CD14-positive monocyte (primary cell): ENCODE data around the gene TBCCD1. TPM values are rescaled to one million over a fixed set of nuclear protein-coding genes. Genes with fewer than 3 reads are reported as not detected.

Experiments
- DNase-seq, 3 donors: peaks; one replicate each; pipeline ENCODE4 v3.0.0-alpha.2; 2011 to 2022
- H2AFZ ChIP-seq: 2 replicates; pipeline ENCODE4 v1.6.0; 2012; ENCODE audit warnings: mild to moderate bottlenecking, low read depth, low read length, inconsistent platforms; ENCODE audit not compliant: insufficient read depth, poor library complexity, severe bottlenecking
- H3K27ac ChIP-seq, 2 donors: 1 replicate in 1 of 2; 2 replicates in 1 of 2; pipeline ENCODE4 v1.5.1; 2012 to 2013; ENCODE audit warnings: low read length in 2 of 2, control low read depth in 1 of 2, inconsistent platforms in 1 of 2, low read depth in 1 of 2, mild to moderate bottlenecking in 1 of 2
- H3K27me3 ChIP-seq, 2 donors: one replicate each; pipeline versions ENCODE4 v1.6.0 to v1.6.1; 2011 to 2013; ENCODE audit warnings: low read length in 2 of 2; ENCODE audit not compliant: control insufficient read depth in 2 of 2, insufficient read depth in 2 of 2
- H3K36me3 ChIP-seq, 2 donors: replicated peaks in 1 of 2; 1 replicate in 1 of 2; 2 replicates in 1 of 2; pipeline versions ENCODE4 v1.5.1 to v1.6.1; 2012 to 2013; ENCODE audit warnings: low read length in 2 of 2, control low read depth in 1 of 2, inconsistent platforms in 1 of 2, mild to moderate bottlenecking in 1 of 2; ENCODE audit not compliant: insufficient read depth in 2 of 2, control insufficient read depth in 1 of 2
- H3K4me1 ChIP-seq, 2 donors: 1 replicate in 1 of 2; 2 replicates in 1 of 2; pipeline versions ENCODE4 v1.5.1 to v1.6.1; 2012 to 2013; ENCODE audit warnings: low read length in 2 of 2, control low read depth in 1 of 2, inconsistent platforms in 1 of 2, mild to moderate bottlenecking in 1 of 2, moderate library complexity in 1 of 2; ENCODE audit not compliant: insufficient read depth in 2 of 2, control insufficient read depth in 1 of 2
- H3K4me2 ChIP-seq: replicated peaks from 2 replicates; pipeline ENCODE3; 2012; ENCODE audit warnings: low read length, moderate library complexity, mild to moderate bottlenecking; ENCODE audit not compliant: poor library complexity, severe bottlenecking; ENCODE audit errors: extremely low read depth
- H3K4me3 ChIP-seq, 3 experiments: fragments of 200-600 bp in 1 of 3; sonication (generic) in 1 of 3; replicated peaks in 1 of 3; 1 replicate in 2 of 3; 2 replicates in 1 of 3; pipeline ENCODE4 v1.5.1; 2011 to 2013; ENCODE audit warnings: low read length in 3 of 3, mild to moderate bottlenecking in 3 of 3, control low read depth in 2 of 3, low read depth in 2 of 3, inconsistent platforms in 1 of 3, moderate library complexity in 1 of 3
- H3K79me2 ChIP-seq: 2 replicates; pipeline ENCODE4 v1.6.0; 2012; ENCODE audit warnings: mild to moderate bottlenecking, control low read depth, inconsistent platforms, low read length, moderate library complexity; ENCODE audit not compliant: insufficient read depth
- H3K9ac ChIP-seq: 2 replicates; pipeline ENCODE4 v1.6.0; 2017; ENCODE audit warnings: low read length, mild to moderate bottlenecking; ENCODE audit not compliant: insufficient read depth, poor library complexity, severe bottlenecking
- H3K9me3 ChIP-seq, 2 donors: replicated peaks in 1 of 2; 1 replicate in 1 of 2; 2 replicates in 1 of 2; pipeline versions ENCODE4 v1.5.1 to v1.6.1; 2012 to 2013; ENCODE audit warnings: low read length in 2 of 2, control low read depth in 1 of 2; ENCODE audit not compliant: control insufficient read depth in 1 of 2, insufficient read depth in 1 of 2
- H4K20me1 ChIP-seq: 2 replicates; pipeline ENCODE4 v1.6.0; 2012; ENCODE audit warnings: mild to moderate bottlenecking, low read length, control low read depth, moderate library complexity; ENCODE audit not compliant: insufficient read depth
- H3K27ac Mint-ChIP-seq, 7 donors: one replicate each; pipeline ENCODE4 v1.8.0; 2020; ENCODE audit warnings: mild to moderate bottlenecking in 7 of 7, mixed read lengths in 7 of 7, moderate library complexity in 6 of 7, inconsistent platforms in 2 of 7
- H3K27me3 Mint-ChIP-seq, 3 donors: one replicate each; pipeline ENCODE4 v1.8.0; 2021 to 2022; ENCODE audit warnings: low read depth in 3 of 3, mild to moderate bottlenecking in 3 of 3, mixed read lengths in 3 of 3, moderate library complexity in 3 of 3, inconsistent platforms in 1 of 3
- H3K36me3 Mint-ChIP-seq, 2 donors: one replicate each; pipeline ENCODE4 v1.8.0; 2020; ENCODE audit warnings: mixed read lengths in 2 of 2, inconsistent platforms in 1 of 2, mild to moderate bottlenecking in 1 of 2
- H3K4me1 Mint-ChIP-seq: one replicate; pipeline ENCODE4 v1.8.0; 2020; ENCODE audit warnings: mild to moderate bottlenecking, mixed read lengths
- H3K4me3 Mint-ChIP-seq, 2 donors: one replicate each; pipeline ENCODE4 v1.8.0; 2020; ENCODE audit warnings: mild to moderate bottlenecking in 2 of 2, mixed read lengths in 2 of 2, moderate library complexity in 1 of 2
- H3K9me3 Mint-ChIP-seq, 7 donors: one replicate each; pipeline ENCODE4 v1.8.0; 2020 to 2022; ENCODE audit warnings: mixed read lengths in 7 of 7, mild to moderate bottlenecking in 6 of 7, moderate library complexity in 6 of 7, inconsistent platforms in 2 of 7
- CTCF ChIP-seq: fragments of 200-600 bp; IDR thresholded peaks from one replicate; pipeline ENCODE4 v1.8.0; 2022; ENCODE audit warnings: antibody characterized with exemption, mild to moderate bottlenecking
- WGBS: methylation state at CpG from one replicate; pipeline ENCODE4 v1.1.5; 2013; ENCODE audit warnings: missing lambda C conversion rate; ENCODE audit not compliant: insufficient coverage; 5-methylcytosine and 5-hydroxymethylcytosine counted together
- intact Hi-C, 2 donors: fragments of 100-400 bp; cut with micrococcal nuclease; formaldehyde crosslinking; loops; one replicate each; pipeline versions ENCODE4 v1.15.0 to v1.15.1; 2023
- polyA plus RNA-seq, 3 donors: library from polyadenylated mRNA; depleted of rRNA in 1 of 3; unstranded in 2 of 3; stranded (reverse) in 1 of 3; fragments of 300-500 nt in 2 of 3; fragments of >200 nt in 1 of 3; fragmentation: Illumina TruSeq in 2 of 3; gene quantifications; 1 replicate in 2 of 3; 2 replicates in 1 of 3; pipeline ENCODE4 v1.2.3, GENCODE V29; 2012 to 2021

The TBCCD1 gene
- polyA plus RNA-seq, 3 donors, result 9.2 to 9.6 (median 9.6) TPM

DNA sequence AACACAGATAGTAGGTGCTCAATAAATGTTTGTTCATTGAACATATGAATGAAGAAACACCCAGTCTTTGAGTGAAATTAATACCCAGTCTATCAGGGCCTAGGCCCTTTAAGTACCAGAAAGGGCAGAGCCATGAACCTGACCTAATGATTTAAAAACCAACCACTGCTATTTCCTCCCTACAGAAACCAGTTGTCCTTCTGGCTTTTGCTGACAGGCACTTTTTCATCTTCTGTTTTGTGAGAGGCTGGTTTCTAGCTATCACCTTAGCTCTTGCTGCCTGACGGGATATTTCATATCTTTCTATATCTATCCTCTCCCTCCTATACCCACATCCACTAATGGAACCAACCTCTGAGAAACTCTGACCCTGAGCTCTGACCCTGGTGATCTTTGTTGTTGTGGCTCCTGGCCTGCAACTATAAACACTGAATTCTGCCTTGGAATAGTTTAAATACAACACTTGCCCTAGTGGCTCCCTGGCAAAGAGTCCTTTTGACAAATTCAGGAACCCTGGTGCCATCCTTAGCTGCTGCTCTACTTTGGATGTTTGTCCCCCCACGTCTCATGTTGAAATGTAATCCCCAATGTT, 41.6 kb upstream of the TBCCD1 start:
- Mint-ChIP-seq H3K27me3 (peaks cover 8 to 14% (median 13%) of the 10 kb centered on the region in 3 donors), H3K27ac (no peak overlapping the region)
- intact Hi-C loops, result no loop called here

More for the DNA sequence above, 41.6 kb upstream of the TBCCD1 start:
- Histone ChIP-seq H3K4me3 (no peak overlapping the region), H3K9me3 (no peaks in the 10 kb centered on the region), H3K4me1 (no peaks in the 10 kb centered on the region), H2AFZ (no peak overlapping the region), H3K4me2 (no peak overlapping the region), H3K9ac (no peak overlapping the region), H3K79me2 (no peaks in the 10 kb centered on the region), H4K20me1 (no peaks in the 10 kb centered on the region), H3K27ac (no peak overlapping the region), H3K27me3 (peaks cover 0 to 4% of the 10 kb centered on the region in 2 donors), H3K36me3 (no peaks in the 10 kb centered on the region)
- no peak for TF ChIP-seq CTCF
- Mint-ChIP-seq H3K36me3 (no peaks in the 10 kb centered on the region), H3K9me3 (peaks cover 0 to 5% (median 0%) of the 10 kb centered on the region in 7 donors), H3K4me3 (no peak overlapping the region), H3K4me1 (no peaks in the 10 kb centered on the region)
- WGBS, result 100% methylated on average over 2 of the region's 2 CpGs
- no peak for DNase-seq
